Glomerular endothelial cell (primary cell): ENCODE data around the gene DHDDS. TPM values are rescaled to one million over a fixed set of nuclear protein-coding genes. Genes with fewer than 3 reads are reported as not detected.

Experiments
- total RNA-seq: library from RNA; depleted of rRNA; stranded (reverse); fragments of >200 nt; gene quantifications from 2 replicates; pipeline ENCODE4 v1.2.3, GENCODE V29; 2015

DHDDS gene
- total RNA-seq, 1 donor from 2014 or later = 49.1 TPM

Other genes starting within 250 kb of the DHDDS start
- gene CATSPER4, start 241.7 kb upstream of the DHDDS start, total RNA-seq = not detected in 2 replicates
- gene CEP85, start 198.1 kb upstream of the DHDDS start, total RNA-seq = 7.4 and 7.9 TPM in 2 replicates
- gene SH3BGRL3, start 152.2 kb upstream of the DHDDS start, total RNA-seq = 258 and 260 TPM in 2 replicates
- gene UBXN11, start 125.7 kb upstream of the DHDDS start, total RNA-seq = 1.9 and 5.0 TPM in 2 replicates
- not detected in 2 replicates for gene CD52, start 114.4 kb upstream of the DHDDS start, total RNA-seq
- gene CRYBG2, start 78.2 kb upstream of the DHDDS start, total RNA-seq = under 0.01 TPM in 1 of 2 replicates, not detected in the other
- gene ZNF683, start 59.6 kb upstream of the DHDDS start, total RNA-seq = not detected in 2 replicates
- gene LIN28A, start 21.5 kb upstream of the DHDDS start, total RNA-seq = 0.05 and 0.06 TPM in 2 replicates
- gene HMGN2, start 40.1 kb downstream of the DHDDS start, total RNA-seq = 218 and 234 TPM in 2 replicates
- 13.3 and 29.9 TPM in 2 replicates for gene RPS6KA1, start 97.4 kb downstream of the DHDDS start, total RNA-seq